PFSK-1 (cell line): ENCODE data around the gene LGR4.

ENCODE experiments used
- FOXP2 ChIP-seq: optimal IDR thresholded peaks from 2 replicates; pipeline ENCODE3; 2011; ENCODE audit warnings: borderline replicate concordance, control low read depth, inconsistent platforms; ENCODE audit not compliant: insufficient read depth; ENCODE audit errors: extremely low read length, extremely low read depth
- POLR2AphosphoS5 ChIP-seq: IDR thresholded peaks from 2 replicates; pipeline ENCODE4 v1.6.1; 2012; ENCODE audit warnings: low read depth, mild to moderate bottlenecking, control low read depth, low read length, moderate library complexity
- REST ChIP-seq, 2 experiments: IDR thresholded peaks; 2 replicates each; pipeline versions ENCODE4 v1.6.1 to v1.8.0; 2011 to 2012; ENCODE audit warnings: low read depth in 2 of 2, low read length in 2 of 2, control low read depth in 1 of 2, inconsistent platforms in 1 of 2, mild to moderate bottlenecking in 1 of 2, moderate library complexity in 1 of 2; ENCODE audit not compliant: insufficient read depth in 1 of 2
- SIN3A ChIP-seq: IDR thresholded peaks from 2 replicates; pipeline ENCODE4 v1.6.1; 2012; ENCODE audit warnings: mild to moderate bottlenecking, low read length, moderate library complexity, borderline replicate concordance; ENCODE audit not compliant: insufficient read depth
- TAF1 ChIP-seq: IDR thresholded peaks from 2 replicates; pipeline ENCODE4 v1.6.1; 2012; ENCODE audit warnings: low read length, control low read depth, borderline replicate concordance; ENCODE audit not compliant: insufficient read depth

The LGR4 gene

GRCh38 chr11:27388869-27389268 lies 83.7 kb downstream of the LGR4 start:
- TF ChIP-seq SIN3A, result no peak
- no peak for TF ChIP-seq REST (IDR thresholded peaks at IDR 0.05; ENCODE audit: insufficient read depth in 1 of 2, low read depth in 2 of 2, low read length in 2 of 2)
- no peak for TF ChIP-seq FOXP2
- TF ChIP-seq POLR2AphosphoS5, result no peak
- no peak for TF ChIP-seq TAF1

GRCh38 chr11:27388001-27388400 lies 84.6 kb downstream of the LGR4 start:
- TF ChIP-seq REST (IDR thresholded peaks at IDR 0.05; ENCODE audit: insufficient read depth in 1 of 2, low read depth in 2 of 2, low read length in 2 of 2) (no peak), SIN3A (no peak), FOXP2 (no peak), POLR2AphosphoS5 (no peak), TAF1 (no peak)

GRCh38 chr11:27387362-27387761 lies 85.2 kb downstream of the LGR4 start:
- TF ChIP-seq SIN3A, result no peak
- no peak for TF ChIP-seq TAF1
- TF ChIP-seq FOXP2, result no peak
- no peak for TF ChIP-seq POLR2AphosphoS5
- no peak for TF ChIP-seq REST (IDR thresholded peaks at IDR 0.05; ENCODE audit: insufficient read depth in 1 of 2, low read depth in 2 of 2, low read length in 2 of 2)

GRCh38 chr11:27386181-27386845 lies 86.3 kb downstream of the LGR4 start:
- TF ChIP-seq REST (IDR thresholded peaks at IDR 0.05; ENCODE audit: insufficient read depth in 1 of 2, low read depth in 2 of 2, low read length in 2 of 2) (no peak), SIN3A (no peak), TAF1 (no peak), FOXP2 (no peak), POLR2AphosphoS5 (no peak; the same call in 1 of the 2 replicates)

- TF ChIP-seq POLR2AphosphoS5 (no peak), FOXP2 (no peak), SIN3A (no peak), REST (IDR thresholded peaks at IDR 0.05; ENCODE audit: insufficient read depth in 1 of 2, low read depth in 2 of 2, low read length in 2 of 2) (no peak), TAF1 (no peak)
Measured at GRCh38 chr11:27385245-27385644, 87.3 kb downstream of the LGR4 start.
